Prostate gland (tissue), 2 donors: Measurements from ENCODE around the gene RBBP8NL. TPM values are rescaled to one million over a fixed set of nuclear protein-coding genes. Genes with fewer than 3 reads are reported as not detected.

Experiments used
- DNase-seq: peaks from one replicate; pipeline ENCODE4 v3.0.0-alpha.2; 2019; ENCODE audit warnings: low spot score
- H3K27ac ChIP-seq, 2 donors: fragments of 200-600 bp; sonication (generic); 2 replicates each; pipeline ENCODE4 v1.5.1; 2017 to 2019
- H3K27me3 ChIP-seq: fragments of 200-600 bp; sonication (generic); replicated peaks from 2 replicates; pipeline ENCODE4 v1.5.1; 2019; ENCODE audit not compliant: insufficient read depth
- H3K36me3 ChIP-seq, 2 donors: fragments of 200-600 bp; sonication (generic); 1 replicate in 1 of 2; 2 replicates in 1 of 2; pipeline versions ENCODE4 v1.5.1 to v1.8.1; 2017 to 2019
- H3K4me1 ChIP-seq: fragments of 200-600 bp; sonication (generic); replicated peaks from 2 replicates; pipeline ENCODE4 v1.5.1; 2019
- H3K4me3 ChIP-seq, 2 donors: fragments of 200-600 bp; sonication (generic); 2 replicates each; pipeline ENCODE4 v1.5.1; 2017 to 2019
- H3K9me3 ChIP-seq: fragments of 200-600 bp; sonication (generic); 2 replicates; pipeline ENCODE4 v1.5.1; 2017
- CTCF ChIP-seq, 4 experiments: fragments of 200-600 bp in 2 of 4; fragments of 450-650 bp in 2 of 4; sonication (generic) in 2 of 4; IDR thresholded peaks; 1 replicate in 3 of 4; 2 replicates in 1 of 4; pipeline ENCODE4 v1.5.1; 2016 to 2019; ENCODE audit warnings: antibody characterized with exemption in 4 of 4, mild to moderate bottlenecking in 2 of 4, moderate library complexity in 2 of 4
- POLR2A ChIP-seq: fragments of 450-650 bp; IDR thresholded peaks from one replicate; pipeline ENCODE4 v1.6.1; 2016; ENCODE audit warnings: antibody characterized with exemption, mild to moderate bottlenecking
- POLR2AphosphoS5 ChIP-seq: sonication (generic); formaldehyde crosslinking; IDR thresholded peaks from one replicate; pipeline ENCODE4 v1.6.1; 2017; ENCODE audit warnings: antibody characterized with exemption
- WGBS: methylation state at CpG from one replicate; pipeline ENCODE4 v1.1.5; 2018; 5-methylcytosine and 5-hydroxymethylcytosine counted together
- intact Hi-C: fragments of 100-400 bp; cut with DNase I; formaldehyde crosslinking; loops from one replicate; pipeline ENCODE4 v1.14.2; 2022
- total RNA-seq, 2 donors: library from RNA; depleted of rRNA; stranded (reverse); fragments of >200 nt; gene quantifications; one replicate each; pipeline ENCODE4 v1.1.0, GENCODE V29; 2016

Gene RBBP8NL
- total RNA-seq, 2 donors from 2014 or later: 4.9 to 10.9 TPM

GRCh38 chr20:62411479-62412193 lies 15.7 kb downstream of the RBBP8NL start:
- TF ChIP-seq CTCF (IDR thresholded peaks at IDR 0.05) (no peak), POLR2AphosphoS5 (no peak), POLR2A (no peak)
- DNase-seq: no peak
- no peaks in the 10 kb centered on the region for H3K9me3 ChIP-seq
- intact Hi-C loops: loop anchor here (5.0 kb wide), 1 partner anchor 86 kb away; no protein-coding TSS in a partner anchor
- WGBS: 85% methylated on average over 18 of the region's 24 CpGs
- H3K36me3 ChIP-seq: no peaks in the 10 kb centered on the region
- H3K4me3 ChIP-seq: no peak overlapping the region
- H3K27ac ChIP-seq: no peak overlapping the region
- peaks cover 13% of the 10 kb centered on the region for H3K4me1 ChIP-seq
- H3K27me3 ChIP-seq: no peaks in the 10 kb centered on the region

- Histone ChIP-seq H3K27me3 (no peaks in the 10 kb centered on the region), H3K4me3 (no peak overlapping the region), H3K4me1 (peaks cover 20% of the 10 kb centered on the region), H3K9me3 (no peaks in the 10 kb centered on the region), H3K36me3 (no peaks in the 10 kb centered on the region), H3K27ac (no peak overlapping the region)
- intact Hi-C loops: loop anchor here (5.0 kb wide), 1 partner anchor 86 kb away; no protein-coding TSS in a partner anchor
- TF ChIP-seq CTCF (IDR thresholded peaks at IDR 0.05) (no peak), POLR2AphosphoS5 (no peak), POLR2A (no peak)
- 84% methylated on average over 15 of the region's 19 CpGs for WGBS
- no peak for DNase-seq
Observed at GRCh38 chr20:62410746-62411478, 16.4 kb downstream of the RBBP8NL start.

GRCh38 chr20:62409931-62410745 lies 17.2 kb downstream of the RBBP8NL start:
- peak; percentile 46 for DNase-seq
- Histone ChIP-seq H3K27ac (no peak overlapping the region), H3K4me3 (no peak overlapping the region), H3K27me3 (no peaks in the 10 kb centered on the region), H3K9me3 (no peaks in the 10 kb centered on the region), H3K36me3 (no peaks in the 10 kb centered on the region), H3K4me1 (peaks cover 23% of the 10 kb centered on the region)
- intact Hi-C loops: loop anchor here (5.0 kb wide), 2 partner anchors 87 to 207 kb away; no protein-coding TSS in a partner anchor
- TF ChIP-seq CTCF (IDR thresholded peaks at IDR 0.05) (peak; percentile 15 to 56 (median 45)), POLR2AphosphoS5 (no peak), POLR2A (no peak)
- 10% methylated on average over 30 of the region's 30 CpGs for WGBS

GRCh38 chr20:62409086-62409853 lies 18.1 kb downstream of the RBBP8NL start:
- intact Hi-C loops: loop anchor here (5.0 kb wide), 1 partner anchor 208 kb away; no protein-coding TSS in a partner anchor
- no peak overlapping the region for H3K4me3 ChIP-seq
- 77% methylated on average over 12 of the region's 12 CpGs for WGBS
- DNase-seq: no peak
- TF ChIP-seq POLR2A (no peak), CTCF (IDR thresholded peaks at IDR 0.05) (no peak), POLR2AphosphoS5 (no peak)
- no peak overlapping the region for H3K27ac ChIP-seq
- H3K4me1 ChIP-seq: peaks cover 23% of the 10 kb centered on the region
- H3K36me3 ChIP-seq: no peaks in the 10 kb centered on the region
- H3K9me3 ChIP-seq: no peaks in the 10 kb centered on the region
- H3K27me3 ChIP-seq: no peaks in the 10 kb centered on the region
